NB4 (cell line): Measurements from ENCODE around the gene IL24.

Source experiments
- DNase-seq: peaks from one replicate; pipeline ENCODE4 v3.0.0; 2010; ENCODE audit warnings: low read depth
- H3K4me3 ChIP-seq: one replicate; pipeline ENCODE4 v1.5.1; 2011; ENCODE audit warnings: mild to moderate bottlenecking, low read depth, low read length, moderate library complexity
- CTCF ChIP-seq: IDR thresholded peaks from one replicate; pipeline ENCODE4 v1.5.1; 2012; ENCODE audit warnings: low read depth, low read length
- MAX ChIP-seq: IDR thresholded peaks from 2 replicates; pipeline ENCODE4 v1.6.1; 2011; ENCODE audit warnings: low read depth, low read length
- MYC ChIP-seq: IDR thresholded peaks from 2 replicates; pipeline ENCODE4 v1.6.1; 2011; ENCODE audit warnings: low read depth, low read length
- POLR2A ChIP-seq: IDR thresholded peaks from 2 replicates; pipeline ENCODE4 v1.6.1; 2011; ENCODE audit warnings: mild to moderate bottlenecking; ENCODE audit not compliant: insufficient read length; ENCODE audit errors: extremely low read depth

IL24 gene

GRCh38 chr1:206891412-206891811 is 5.8 kb upstream of the IL24 start:
- H3K4me3 ChIP-seq = no peak overlapping the region
- TF ChIP-seq MAX (no peak), POLR2A (no peak), CTCF (no peak), MYC (no peak)
- no peak for DNase-seq

- TF ChIP-seq MYC (no peak), MAX (no peak), CTCF (no peak), POLR2A (no peak)
- no peak overlapping the region for H3K4me3 ChIP-seq
- DNase-seq = no peak
These were observed 4.8 kb upstream of the IL24 start for GRCh38 chr1:206892351-206892984.

- DNase-seq = no peak
- no peak overlapping the region for H3K4me3 ChIP-seq
- TF ChIP-seq MAX (no peak), POLR2A (no peak)
These were observed 3.9 kb upstream of the IL24 start for GRCh38 chr1:206893380-206893779.

GRCh38 chr1:206895325-206895724 is 1.9 kb upstream of the IL24 start:
- no peak for DNase-seq
- no peak overlapping the region for H3K4me3 ChIP-seq
- TF ChIP-seq CTCF (no peak), MAX (no peak), POLR2A (no peak), MYC (no peak)

- no peak overlapping the region for H3K4me3 ChIP-seq
- DNase-seq = no peak
- no peak for TF ChIP-seq MAX
- no peak for TF ChIP-seq CTCF
- TF ChIP-seq POLR2A = no peak
- no peak for TF ChIP-seq MYC
These were observed 1.4 kb upstream of the IL24 start for GRCh38 chr1:206895837-206896242.

GRCh38 chr1:206896261-206896660 is 982 bp upstream of the IL24 start:
- TF ChIP-seq MYC (no peak), POLR2A (no peak), CTCF (no peak), MAX (no peak)
- no peak for DNase-seq
- no peak overlapping the region for H3K4me3 ChIP-seq
